Fibroblast of lung (primary cell): ENCODE measurements around the gene GBA3.

ENCODE experiments used
- EZH2 ChIP-seq: IDR thresholded peaks from 2 replicates; pipeline ENCODE4 v1.5.1; 2012; ENCODE audit warnings: low read length, control low read depth, mild to moderate bottlenecking; ENCODE audit errors: missing control alignments
- TF ChIP-seq, protein P1 (sequence below), 2 donors: IDR thresholded peaks in 1 of 2; conservative IDR thresholded peaks in 1 of 2; 1 replicate in 1 of 2; 2 replicates in 1 of 2; pipeline ENCODE4 v1.5.1; 2011 to 2012; ENCODE audit warnings: low read length in 2 of 2, control low read depth in 1 of 2, inconsistent platforms in 1 of 2, low read depth in 1 of 2, mild to moderate bottlenecking in 1 of 2

DNA sequence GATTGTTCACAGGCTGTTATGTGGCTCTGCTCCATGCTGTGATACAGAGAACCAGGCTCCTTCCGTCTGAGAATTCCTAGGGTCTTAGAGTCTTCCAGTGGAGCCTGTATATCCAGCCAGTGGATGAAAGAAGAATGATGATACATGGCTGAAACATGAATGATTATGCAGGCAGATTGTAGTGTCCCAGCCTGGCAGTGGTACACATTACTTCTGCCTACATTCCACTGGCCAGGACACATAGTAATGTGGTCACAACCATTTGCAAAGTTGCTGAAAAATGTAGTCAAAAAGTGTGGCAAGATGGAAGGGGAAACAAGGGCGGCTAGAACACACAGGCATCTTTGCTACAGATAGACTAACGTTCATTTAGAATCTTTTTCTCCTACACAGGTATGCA, 4.5 kb upstream of the GBA3 start:
- TF ChIP-seq, protein P1, sequence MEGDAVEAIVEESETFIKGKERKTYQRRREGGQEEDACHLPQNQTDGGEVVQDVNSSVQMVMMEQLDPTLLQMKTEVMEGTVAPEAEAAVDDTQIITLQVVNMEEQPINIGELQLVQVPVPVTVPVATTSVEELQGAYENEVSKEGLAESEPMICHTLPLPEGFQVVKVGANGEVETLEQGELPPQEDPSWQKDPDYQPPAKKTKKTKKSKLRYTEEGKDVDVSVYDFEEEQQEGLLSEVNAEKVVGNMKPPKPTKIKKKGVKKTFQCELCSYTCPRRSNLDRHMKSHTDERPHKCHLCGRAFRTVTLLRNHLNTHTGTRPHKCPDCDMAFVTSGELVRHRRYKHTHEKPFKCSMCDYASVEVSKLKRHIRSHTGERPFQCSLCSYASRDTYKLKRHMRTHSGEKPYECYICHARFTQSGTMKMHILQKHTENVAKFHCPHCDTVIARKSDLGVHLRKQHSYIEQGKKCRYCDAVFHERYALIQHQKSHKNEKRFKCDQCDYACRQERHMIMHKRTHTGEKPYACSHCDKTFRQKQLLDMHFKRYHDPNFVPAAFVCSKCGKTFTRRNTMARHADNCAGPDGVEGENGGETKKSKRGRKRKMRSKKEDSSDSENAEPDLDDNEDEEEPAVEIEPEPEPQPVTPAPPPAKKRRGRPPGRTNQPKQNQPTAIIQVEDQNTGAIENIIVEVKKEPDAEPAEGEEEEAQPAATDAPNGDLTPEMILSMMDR (conservative IDR thresholded peaks at IDR 0.05 in 1 of 2, IDR thresholded peaks at IDR 0.05 in 1 of 2; ENCODE audit: low read depth in 1 of 2, low read length in 2 of 2): no peak
- no peak for TF ChIP-seq EZH2
